GM18498 (cell line): ENCODE data around the gene TP73.
A peak's percentile ranks its signal among the peaks of the same experiment; 100 is the strongest.

Source experiments
- ATAC-seq: cut with Tn5 transposase; IDR thresholded peaks from one replicate; pipeline ENCODE4 v1.9.1; 2021; ENCODE audit warnings: mild to moderate bottlenecking, moderate library complexity; ENCODE audit not compliant: unreplicated experiment

The TP73 gene

DNA sequence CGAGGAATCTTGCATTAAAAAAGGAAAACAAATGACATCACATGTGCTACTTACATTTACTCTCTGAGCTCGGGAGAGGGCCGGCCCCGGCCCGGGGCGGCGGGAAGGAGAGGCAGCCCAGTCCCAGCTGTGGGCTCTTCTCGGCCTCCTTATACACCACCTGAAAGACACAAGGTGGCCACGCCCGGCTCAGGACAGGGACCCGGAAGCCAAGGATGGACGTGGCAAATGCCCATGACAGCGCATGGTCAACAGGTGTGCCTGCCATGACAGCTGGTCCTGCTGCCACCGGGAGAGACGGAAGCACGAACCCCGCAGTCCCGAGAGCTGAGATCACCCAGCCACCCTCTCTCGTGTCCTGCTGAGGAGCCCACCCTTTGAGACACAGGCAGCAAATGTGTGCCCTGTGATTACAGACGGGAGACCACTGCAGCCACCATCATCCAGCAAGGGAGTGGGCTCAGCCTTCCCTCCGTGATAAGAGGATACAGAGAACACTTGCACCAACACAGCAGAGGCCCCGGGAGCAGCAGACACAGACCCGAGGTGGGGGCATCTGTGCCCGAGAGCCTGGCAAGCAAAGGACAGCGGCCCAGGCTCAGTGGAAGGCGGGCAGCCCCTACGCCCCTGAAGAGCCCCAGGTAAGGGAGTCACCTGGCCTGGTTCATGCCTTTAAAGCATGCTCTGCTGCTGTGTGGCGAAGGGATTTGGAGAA lies 18.8 kb upstream of the TP73 start:
- ATAC-seq, result no peak

DNA sequence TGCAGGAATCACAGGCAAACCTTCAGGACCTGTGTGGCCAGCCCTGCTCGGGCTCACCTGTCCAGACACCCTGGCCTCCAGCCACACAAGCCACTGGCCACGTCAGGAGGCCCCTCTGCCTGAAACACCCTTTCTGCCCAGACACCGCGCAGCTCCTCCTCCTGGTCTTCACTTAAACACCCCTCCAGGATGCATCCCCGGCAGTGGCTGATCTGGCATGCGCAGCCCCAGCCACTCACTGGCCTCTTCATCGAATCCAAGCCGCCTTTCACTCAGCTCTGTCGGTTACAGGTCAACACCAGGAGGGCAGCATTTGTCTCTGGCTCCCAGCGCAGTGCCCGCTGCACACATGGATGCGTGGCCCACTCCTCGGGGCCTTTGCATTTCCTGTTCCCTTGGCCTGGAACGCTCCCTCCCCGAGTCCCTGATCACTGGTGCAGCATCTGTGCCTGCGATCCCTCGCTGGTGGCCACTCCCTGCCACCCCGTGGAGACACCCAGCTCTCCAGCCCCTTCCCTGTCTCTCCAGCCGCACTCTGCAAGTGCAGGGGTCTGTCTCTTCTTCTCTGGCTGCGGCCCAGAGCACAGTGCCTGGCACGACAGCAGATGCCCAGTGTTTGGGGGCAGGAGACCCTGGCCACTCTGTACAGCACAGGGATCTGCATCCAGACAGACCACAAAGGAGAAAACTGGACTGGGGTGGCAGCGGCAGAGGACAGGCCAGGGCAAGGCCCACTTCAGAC lies 18.1 kb upstream of the TP73 start:
- ATAC-seq, result no peak

DNA sequence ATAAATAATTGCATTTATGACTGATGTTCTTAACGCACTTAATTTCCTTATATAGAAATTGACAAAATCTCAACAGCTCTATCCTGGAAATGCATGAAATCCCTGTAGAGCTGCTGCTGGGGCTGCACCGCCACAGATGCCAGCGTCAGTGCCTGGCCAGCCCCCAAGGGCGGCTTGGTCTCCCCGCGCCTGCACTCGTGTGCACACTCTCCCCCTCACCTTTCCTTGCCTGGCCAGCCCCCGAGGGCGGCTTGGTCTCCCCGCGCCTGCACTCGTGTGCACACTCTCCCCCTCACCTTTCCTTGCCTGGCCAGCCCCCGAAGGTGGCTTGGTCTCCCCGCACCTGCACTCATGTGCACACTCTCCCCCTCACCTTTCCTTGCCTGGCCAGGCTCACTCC lies 16.2 kb upstream of the TP73 start:
- ATAC-seq, result no peak

DNA sequence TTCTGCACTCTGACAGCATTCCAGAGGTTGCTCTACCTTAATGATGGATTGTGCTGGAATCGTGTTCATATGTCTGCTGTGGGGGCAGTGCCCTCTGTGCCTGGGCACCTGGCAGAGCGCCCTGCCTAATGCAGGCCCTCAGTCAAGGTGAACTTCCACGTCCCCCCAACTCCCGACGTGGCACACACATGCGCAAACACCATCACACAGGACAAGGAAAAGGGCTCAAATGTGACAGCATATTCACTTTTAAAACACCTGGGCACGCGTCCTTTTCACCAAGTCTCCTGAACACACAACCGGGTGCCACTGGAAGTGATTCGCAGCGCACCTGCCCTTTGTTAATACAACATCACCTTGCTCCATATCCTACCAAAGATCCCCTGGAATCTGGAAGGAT lies 15.8 kb upstream of the TP73 start:
- no peak for ATAC-seq

DNA sequence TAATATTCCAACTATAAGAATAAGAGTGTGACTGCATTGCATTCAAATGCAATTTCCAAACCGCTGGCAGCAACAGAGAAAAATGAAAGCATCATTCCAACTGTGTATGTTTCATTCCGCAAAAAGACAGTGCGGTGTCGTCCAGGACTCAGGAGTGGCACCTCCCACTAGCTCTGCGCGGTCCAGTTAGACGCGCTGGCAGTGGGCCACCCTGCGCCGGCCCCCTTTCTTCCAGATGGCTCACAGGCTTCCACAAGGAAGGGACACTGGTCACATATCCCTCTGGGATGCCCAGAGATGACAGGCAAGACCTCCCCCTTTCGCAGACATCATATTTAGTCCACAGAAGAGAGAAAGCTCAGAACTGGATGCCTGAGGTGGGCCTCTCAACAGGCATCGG lies 14.3 kb upstream of the TP73 start:
- ATAC-seq, result no peak

DNA sequence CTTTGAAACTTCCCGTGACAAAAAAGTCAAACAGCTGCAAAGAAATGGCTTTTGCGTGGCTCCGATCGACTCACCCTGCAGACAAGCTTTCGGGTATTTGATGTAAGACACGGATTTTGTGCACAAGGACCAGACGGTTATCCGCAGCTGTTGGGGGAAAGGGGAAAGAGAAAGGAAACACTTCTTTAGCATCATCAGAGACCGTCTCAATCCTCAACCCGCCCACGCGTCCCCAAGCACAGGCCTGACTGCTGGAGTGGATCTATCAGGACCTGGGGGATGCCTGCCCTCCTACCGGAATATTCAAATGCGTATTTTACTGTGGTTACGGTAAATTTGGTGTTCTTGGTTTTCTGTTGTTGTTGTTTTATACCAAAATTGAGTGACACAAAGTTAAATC lies 13.6 kb upstream of the TP73 start:
- no peak for ATAC-seq

DNA sequence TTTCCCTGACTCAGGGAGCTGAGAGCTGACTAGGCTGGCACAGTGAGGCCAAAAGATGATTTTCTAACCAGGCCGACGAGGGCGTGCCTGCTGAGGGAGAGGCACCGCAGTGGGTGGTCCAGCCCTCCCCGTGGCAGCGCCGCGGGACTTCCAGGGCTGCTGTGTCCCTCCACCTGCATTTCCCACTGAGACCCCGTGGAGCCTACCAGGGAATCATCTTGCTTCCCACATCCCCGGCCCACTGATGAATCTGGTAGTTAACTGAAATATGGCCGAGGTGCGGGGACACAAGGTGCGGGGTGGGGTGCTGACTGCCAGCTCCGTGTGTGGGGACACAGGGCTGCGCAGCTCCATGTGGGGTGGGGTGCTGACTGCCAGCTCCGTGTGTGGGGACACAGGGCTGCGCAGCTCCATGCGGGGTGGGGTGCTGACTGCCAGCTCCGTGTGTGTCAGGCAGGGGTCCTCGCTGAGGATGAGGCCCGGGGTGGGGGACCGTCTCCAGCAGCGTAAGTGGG lies 12.9 kb upstream of the TP73 start:
- no peak for ATAC-seq

DNA sequence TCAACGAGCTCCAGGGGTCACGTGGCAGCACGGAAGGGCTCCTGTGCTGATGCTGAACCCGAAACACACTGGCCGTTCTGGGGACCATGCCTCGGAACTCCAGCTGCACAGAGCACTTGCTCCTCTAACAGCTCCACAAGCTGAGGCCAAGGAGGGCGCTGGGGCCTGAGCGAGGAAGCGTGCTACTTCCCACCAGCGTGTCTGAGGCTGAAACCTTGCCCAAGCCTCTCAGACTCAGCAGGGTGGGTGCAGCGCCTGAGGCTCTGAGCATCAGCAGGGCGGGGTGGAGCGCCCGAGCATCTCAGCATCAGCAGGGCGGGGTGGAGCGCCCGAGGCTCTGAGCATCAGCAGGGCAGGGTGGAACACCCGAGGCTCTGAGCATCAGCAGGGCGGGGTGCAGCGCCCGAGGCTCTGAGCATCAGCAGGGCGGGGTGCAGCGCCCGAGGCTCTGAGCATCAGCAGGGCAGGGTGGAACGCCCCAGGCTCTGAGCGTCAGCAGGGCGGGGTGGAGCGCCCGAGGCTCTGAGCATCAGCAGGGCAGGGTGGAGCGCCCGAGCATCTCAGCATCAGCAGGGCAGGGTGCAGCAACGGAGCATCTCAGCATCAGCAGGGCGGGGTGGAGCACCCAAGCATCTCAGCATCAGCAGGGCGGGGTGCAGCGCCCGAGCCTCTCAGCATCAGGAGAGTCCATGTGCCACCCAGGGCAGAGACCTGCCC lies 12.0 kb upstream of the TP73 start:
- ATAC-seq, result no peak

DNA sequence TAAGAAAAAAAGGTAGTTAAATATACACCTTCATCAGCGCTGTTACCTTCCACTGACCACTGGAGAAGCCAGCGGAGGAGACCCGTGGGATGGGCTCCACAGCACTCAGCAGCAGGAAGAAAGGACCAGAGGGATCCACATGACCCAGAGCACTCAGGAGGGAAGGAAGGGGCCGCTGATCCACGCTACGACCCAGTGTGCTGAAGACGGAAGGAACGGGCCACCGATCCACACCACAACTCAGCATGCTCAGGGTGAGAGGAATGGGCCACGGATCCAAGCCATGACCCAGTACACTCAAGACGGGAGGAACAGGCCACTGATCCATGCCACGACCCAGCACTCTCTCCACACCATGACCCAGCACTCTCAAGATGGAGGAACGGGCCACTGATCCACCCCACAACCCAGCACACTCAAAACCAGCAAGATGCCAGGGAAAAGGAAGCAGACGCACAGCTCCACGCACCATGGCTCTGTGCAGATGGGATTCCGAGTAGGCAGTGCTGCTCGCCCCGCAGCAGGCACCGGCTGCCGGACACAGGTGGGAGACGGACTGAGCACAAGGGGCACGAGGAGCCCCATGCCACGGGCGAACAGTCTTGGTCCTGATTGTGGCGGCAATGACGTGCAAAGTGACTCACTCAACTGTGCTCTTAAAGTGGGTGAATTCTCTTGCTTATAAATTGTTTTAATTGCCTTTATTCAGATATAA lies 11.1 kb upstream of the TP73 start:
- no peak for ATAC-seq

DNA sequence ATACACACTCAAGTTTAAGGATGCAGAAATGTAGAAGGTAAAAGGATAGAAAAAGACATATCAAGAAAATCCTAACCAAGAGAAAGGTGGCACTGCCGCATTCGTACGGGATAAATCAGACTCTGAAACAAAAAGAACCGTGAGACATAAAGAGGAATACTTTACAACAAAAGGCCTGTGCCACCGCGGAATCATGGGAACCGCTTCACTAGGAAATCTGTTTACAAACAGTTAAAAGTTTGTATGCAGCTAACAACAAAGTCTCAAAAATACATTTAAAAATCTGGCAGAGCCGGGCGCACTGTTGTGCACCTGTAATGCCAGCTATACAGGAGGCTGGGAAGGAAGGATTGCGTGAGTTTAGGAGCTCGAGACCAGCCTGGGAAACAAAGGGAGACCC lies 10.5 kb upstream of the TP73 start:
- ATAC-seq, result no peak

DNA sequence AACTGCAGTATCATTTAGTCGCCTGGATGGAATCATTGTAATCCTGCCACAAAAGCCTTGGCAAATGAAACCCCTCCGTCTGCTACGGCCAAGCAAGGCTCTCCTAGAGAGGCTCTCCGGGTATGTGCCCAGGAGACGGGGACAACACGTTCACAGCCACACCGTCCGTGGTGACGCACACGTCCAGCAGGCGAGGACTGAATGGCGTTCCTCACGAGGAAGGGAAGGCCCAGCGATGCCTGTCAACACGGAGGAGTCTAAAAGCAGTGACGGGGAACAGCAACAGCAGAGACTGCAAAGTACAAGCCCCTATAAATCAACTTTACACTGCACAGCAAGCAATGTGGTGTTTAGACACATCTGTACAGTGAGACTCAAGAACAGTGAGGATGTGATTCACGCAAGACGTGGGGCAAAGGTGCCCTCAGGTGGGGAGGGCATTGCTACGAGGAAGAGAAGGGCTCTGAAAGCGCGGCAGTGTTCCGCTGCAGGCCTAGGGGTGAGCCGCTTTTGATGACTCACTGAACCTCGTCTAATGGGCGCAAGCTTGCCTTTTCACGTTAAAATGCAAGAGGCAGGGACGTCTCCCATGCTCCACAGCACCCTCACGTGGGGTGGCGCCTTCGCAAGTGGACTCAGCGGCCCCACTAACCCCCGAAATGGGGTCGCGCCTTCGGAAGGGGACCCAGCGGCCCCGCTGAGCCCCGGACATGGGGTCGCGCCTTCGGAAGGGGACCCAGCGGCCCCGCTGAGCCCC lies 9.2 kb upstream of the TP73 start:
- ATAC-seq, result no peak

DNA sequence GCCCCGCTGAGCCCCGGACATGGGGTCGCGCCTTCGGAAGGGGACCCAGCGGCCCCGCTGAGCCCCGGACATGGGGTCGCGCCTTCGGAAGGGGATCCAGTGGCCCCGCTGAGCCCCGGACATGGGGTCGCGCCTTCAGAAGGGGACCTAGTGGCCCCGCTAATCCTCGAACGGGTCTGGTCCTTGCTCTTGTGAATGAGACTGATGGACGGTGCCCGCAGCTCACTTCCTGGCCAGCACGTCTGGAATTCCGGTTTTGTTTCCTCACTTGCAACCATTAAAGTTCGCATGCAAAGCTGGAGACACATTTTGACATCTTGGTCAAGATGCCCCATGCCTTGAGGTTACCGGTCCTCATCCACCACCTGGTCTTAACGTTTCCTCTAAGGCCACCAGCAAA lies 8.0 kb upstream of the TP73 start:
- no peak for ATAC-seq

DNA sequence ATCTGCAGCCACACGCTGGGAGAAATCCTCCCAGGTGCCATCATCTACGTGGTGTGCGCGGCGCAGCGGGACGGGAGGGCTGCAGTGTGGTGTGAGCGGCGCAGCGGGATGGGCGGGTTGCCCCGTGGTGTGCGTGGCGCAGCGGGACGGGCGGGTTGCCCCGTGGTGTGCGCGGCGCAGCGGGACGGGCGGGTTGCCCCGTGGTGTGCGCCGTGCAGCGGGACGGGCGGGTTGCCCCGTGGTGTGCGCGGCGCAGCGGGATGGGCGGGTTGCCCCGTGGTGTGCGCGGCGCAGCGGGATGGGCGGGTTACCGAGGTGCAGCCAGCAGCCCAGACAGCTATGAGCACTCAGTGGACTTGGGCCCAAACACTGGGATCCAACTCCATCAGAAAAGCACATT lies 7.1 kb upstream of the TP73 start:
- ATAC-seq, result no peak

DNA sequence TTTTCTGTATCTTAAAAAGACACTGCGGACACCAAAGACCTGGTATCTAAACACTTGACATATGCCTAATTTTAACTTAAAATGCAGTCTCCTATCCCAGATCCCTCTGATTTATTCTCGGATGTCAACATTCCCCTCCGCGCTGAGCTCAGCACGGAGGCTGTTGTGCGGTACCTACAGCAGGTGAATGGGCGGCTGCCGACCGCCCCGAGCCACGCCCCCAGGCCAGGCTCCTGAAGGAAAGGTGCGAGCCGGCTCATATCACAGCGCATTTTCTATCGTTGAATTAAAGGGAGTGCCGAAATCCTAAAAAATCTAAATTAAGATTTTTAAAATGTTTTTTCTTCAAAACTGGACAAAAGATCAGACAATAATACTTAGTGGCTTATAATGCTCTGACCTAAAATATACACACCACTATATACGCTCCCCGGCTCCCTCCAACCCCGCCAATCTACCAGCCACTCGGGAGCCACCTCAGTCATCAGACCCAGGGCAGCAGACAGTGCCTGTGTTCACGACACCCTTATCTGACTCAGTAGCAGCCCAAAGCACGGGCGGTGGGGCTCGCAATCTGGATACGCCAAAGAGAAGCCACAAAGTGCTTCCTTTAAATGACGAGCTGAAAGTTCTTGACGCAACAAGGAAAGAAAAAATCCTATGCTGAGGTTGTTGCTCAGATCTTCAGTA lies 6.5 kb upstream of the TP73 start:
- no peak for ATAC-seq

DNA sequence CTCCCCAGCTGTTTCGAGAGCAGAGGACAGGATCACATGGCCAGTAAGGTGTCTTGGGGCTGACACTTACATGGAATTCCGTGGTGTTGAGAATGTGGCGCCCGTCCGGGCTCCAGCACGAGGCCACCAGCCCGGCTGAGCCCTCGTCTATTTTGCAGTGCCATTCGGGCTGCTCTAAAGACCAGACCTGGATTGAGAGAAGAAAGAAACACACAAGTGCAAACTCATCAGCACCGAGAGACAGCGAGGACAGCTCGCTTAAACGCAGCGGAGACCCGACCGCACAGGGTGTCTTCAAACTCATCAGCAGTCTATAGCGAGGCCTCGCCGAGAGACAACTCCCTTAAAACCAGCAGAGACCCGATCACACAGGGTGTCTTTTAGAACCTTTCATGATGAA lies 5.7 kb upstream of the TP73 start:
- ATAC-seq, result no peak

DNA sequence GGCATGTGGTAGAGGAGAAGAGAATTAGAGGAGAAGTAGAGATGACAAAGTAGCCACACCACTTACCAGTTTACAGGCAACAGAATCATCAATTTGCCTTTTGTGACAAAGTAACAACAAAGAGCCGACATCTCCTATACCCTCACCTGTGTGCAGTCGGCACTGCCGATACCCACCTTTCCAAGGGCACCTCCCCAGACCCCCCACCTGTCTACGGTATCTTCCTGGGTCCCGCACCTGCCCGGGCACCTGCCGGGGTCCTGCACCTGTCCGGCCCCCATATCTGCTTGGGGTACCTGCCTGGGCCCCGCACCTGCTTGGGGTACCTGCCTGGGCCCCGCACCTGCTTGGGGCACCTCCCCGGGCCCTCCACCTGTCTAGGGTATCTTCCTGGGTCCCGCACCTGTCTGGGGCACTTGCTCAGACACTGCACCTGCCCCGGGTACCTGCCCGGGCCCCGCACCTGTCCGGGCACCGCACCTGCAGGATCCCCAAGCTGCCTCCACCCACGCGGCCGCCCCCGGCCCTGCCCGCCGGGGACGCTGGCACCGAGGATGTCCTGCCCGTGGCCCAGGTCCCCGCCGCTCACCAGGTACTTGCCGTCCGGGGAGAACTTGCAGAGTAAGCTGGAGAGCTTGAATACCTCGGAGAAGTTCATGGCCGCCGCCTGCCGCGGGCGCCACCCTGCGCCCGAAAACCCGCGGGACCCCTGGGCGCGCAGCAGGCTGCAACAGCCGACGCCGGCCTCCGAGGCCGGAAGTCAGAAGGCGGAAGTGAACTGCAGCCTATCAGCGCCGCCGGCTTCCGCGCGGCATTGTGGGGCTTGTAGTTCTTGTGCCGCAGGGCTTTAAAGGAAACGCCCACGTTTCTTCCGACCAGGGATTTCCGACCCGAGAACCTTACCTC lies 2.7 kb upstream of the TP73 start, which contains the start of gene WRAP73:
Gene WRAP73, minus strand, starts transcription at position 762 of the 906 bp plus-strand sequence. Its CDS starts 104 bp downstream, at position 658.
- ATAC-seq, result peak; percentile 78

DNA sequence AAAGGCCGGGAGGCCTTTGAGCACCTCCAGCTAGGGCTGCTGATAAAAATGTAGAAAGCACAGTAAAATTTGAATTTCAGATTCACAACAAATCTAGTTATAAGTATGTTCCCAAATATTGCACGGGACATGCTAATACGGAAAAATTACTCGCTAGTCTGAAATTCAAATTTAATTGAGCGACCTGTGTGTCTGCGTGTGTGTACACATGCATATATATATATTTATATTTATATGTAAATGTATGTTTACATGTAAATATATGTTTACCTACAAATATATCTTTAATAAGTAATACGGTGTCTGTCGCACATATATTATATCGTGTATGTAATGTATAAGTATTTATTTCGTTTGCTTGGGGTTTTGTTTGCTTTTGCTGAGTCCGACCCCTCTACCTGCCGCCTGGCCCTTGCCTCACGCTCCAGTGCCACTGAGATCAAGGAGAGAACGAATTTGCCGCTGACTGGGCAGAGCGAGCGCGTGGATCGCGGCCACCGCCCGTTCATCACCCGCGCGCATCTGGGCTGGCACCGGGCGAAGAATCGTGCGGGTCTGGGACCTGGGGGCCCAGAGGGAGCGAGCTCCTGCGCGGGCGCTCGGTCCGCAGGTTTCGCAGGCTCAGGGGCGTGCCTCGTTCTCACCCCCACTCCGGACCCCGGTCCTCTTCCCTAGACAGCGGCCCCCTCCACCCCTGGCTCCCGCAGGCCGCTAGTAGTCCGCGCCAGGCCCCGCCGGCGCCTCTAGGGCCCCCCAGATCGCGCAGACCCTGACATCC lies 1.9 kb upstream of the TP73 start:
- ATAC-seq, result no peak
